WTC11 (cell line): ENCODE measurements around the gene PSMD11. TPM values are rescaled to one million over a fixed set of nuclear protein-coding genes. Genes with fewer than 3 reads are reported as not detected.

Experiments used
- ATAC-seq: fragments of 200-7000 bp; cut with Tn5 transposase; 2 replicates; pipeline ENCODE4 v1.10.0; 2021; ENCODE audit warnings: mild to moderate bottlenecking, moderate library complexity
- CTCF ChIA-PET: fragments of 300-600 bp; sonication (Branson Sonifier 250); formaldehyde crosslinking; loops from one replicate; lab custom pipeline; 2021; ENCODE audit warnings: antibody characterized with exemption; lab: Charles Lee
- POLR2A ChIA-PET: fragments of 350-600 bp; sonication (Branson Sonifier 250); formaldehyde crosslinking; loops from one replicate; lab custom pipeline; 2021; ENCODE audit warnings: antibody characterized with exemption; lab: Charles Lee
- DNase-seq: peaks from one replicate; pipeline ENCODE4 v3.0.0; 2021; ENCODE audit warnings: low spot score
- H3K27ac Mint-ChIP-seq: 2 replicates; pipeline ENCODE4 v1.8.0; 2021; ENCODE audit warnings: mixed read lengths
- H3K27me3 Mint-ChIP-seq: 2 replicates; pipeline ENCODE4 v1.8.0; 2021; ENCODE audit warnings: low read depth, mild to moderate bottlenecking, moderate library complexity, mixed read lengths
- H3K36me3 Mint-ChIP-seq: 2 replicates; pipeline ENCODE4 v1.8.0; 2021; ENCODE audit warnings: mixed read lengths
- H3K4me1 Mint-ChIP-seq: 2 replicates; pipeline ENCODE4 v1.8.0; 2022; ENCODE audit warnings: mixed read lengths
- H3K4me3 Mint-ChIP-seq: 2 replicates; pipeline ENCODE4 v1.8.0; 2021; ENCODE audit warnings: mild to moderate bottlenecking, moderate library complexity, mixed read lengths
- H3K9me3 Mint-ChIP-seq: 2 replicates; pipeline ENCODE4 v1.8.0; 2021; ENCODE audit warnings: mixed read lengths
- CREM ChIP-seq: sonication (generic); formaldehyde crosslinking; IDR thresholded peaks from 2 replicates; pipeline ENCODE4 v1.8.1; 2022; ENCODE audit warnings: mild to moderate bottlenecking, missing genetic modification reagents, moderate library complexity
- FOXK1 ChIP-seq: sonication (generic); formaldehyde crosslinking; IDR thresholded peaks from 2 replicates; pipeline ENCODE4 v1.8.0; 2022; ENCODE audit warnings: mild to moderate bottlenecking, moderate library complexity, missing genetic modification reagents
- KAT7 ChIP-seq: sonication (generic); formaldehyde crosslinking; IDR thresholded peaks from 2 replicates; pipeline ENCODE4 v1.8.1; 2023; ENCODE audit warnings: missing genetic modification reagents, mild to moderate bottlenecking, borderline replicate concordance
- MYBL2 ChIP-seq: sonication (generic); formaldehyde crosslinking; IDR thresholded peaks from 2 replicates; pipeline ENCODE4 v1.8.1; 2023; ENCODE audit warnings: mild to moderate bottlenecking, moderate library complexity, missing genetic modification reagents
- NFYB ChIP-seq: sonication (generic); formaldehyde crosslinking; conservative IDR thresholded peaks from 2 replicates; pipeline ENCODE4 v1.8.0; 2022; ENCODE audit warnings: low read depth, missing genetic modification reagents
- PRRX2 ChIP-seq: fragments of 250-450 bp; sonication (Bioruptor Pico); IDR thresholded peaks from 2 replicates; pipeline ENCODE4 v1.8.0; 2021; ENCODE audit warnings: mild to moderate bottlenecking
- RORB ChIP-seq: fragments of 250-450 bp; sonication (Bioruptor Pico); IDR thresholded peaks from 2 replicates; pipeline ENCODE4 v1.9.0; 2021; ENCODE audit warnings: mild to moderate bottlenecking
- TCF7 ChIP-seq: sonication (generic); formaldehyde crosslinking; IDR thresholded peaks from 2 replicates; pipeline ENCODE4 v1.8.0; 2022; ENCODE audit warnings: mild to moderate bottlenecking, low read depth, missing genetic modification reagents, moderate library complexity
- ZNF317 ChIP-seq: sonication (generic); formaldehyde crosslinking; IDR thresholded peaks from 2 replicates; pipeline ENCODE4 v1.8.1; 2023; ENCODE audit warnings: low read depth, mild to moderate bottlenecking, moderate library complexity, missing genetic modification reagents, borderline replicate concordance
- ZNF416 ChIP-seq: fragments of 250-450 bp; sonication (Bioruptor Pico); IDR thresholded peaks from 2 replicates; pipeline ENCODE4 v1.9.0; 2021; ENCODE audit warnings: mild to moderate bottlenecking, inconsistent platforms
- ZNF423 ChIP-seq: fragments of 250-450 bp; sonication (Bioruptor Pico); IDR thresholded peaks from 2 replicates; pipeline ENCODE4 v2.1.2; 2022; ENCODE audit warnings: mild to moderate bottlenecking, moderate library complexity
- total RNA-seq: library from RNA; stranded (reverse); gene quantifications from 3 replicates; pipeline ENCODE4 v1.2.3, GENCODE V29; 2021
- TF ChIP-seq, protein P1 (sequence below): fragments of 250-450 bp; sonication (Bioruptor Pico); conservative IDR thresholded peaks from 2 replicates; pipeline ENCODE4 v1.9.0; 2021; ENCODE audit warnings: mild to moderate bottlenecking
- TF ChIP-seq, protein P2 (sequence below): fragments of 200-600 bp; IDR thresholded peaks from 2 replicates; pipeline ENCODE4 v1.8.0; 2022; ENCODE audit warnings: antibody characterized with exemption
- TF ChIP-seq, protein P3 (sequence below): fragments of 250-450 bp; sonication (Bioruptor Pico); IDR thresholded peaks from 2 replicates; pipeline ENCODE4 v1.8.0; 2021; ENCODE audit warnings: mild to moderate bottlenecking
- TF ChIP-seq, protein P4 (sequence below): sonication (generic); formaldehyde crosslinking; IDR thresholded peaks from 2 replicates; pipeline ENCODE4 v1.8.1; 2023; ENCODE audit warnings: mild to moderate bottlenecking, missing genetic modification reagents
- TF ChIP-seq, protein P5 (sequence below): sonication (generic); formaldehyde crosslinking; IDR thresholded peaks from 2 replicates; pipeline ENCODE4 v1.8.0; 2022; ENCODE audit warnings: mild to moderate bottlenecking, missing genetic modification reagents

Gene PSMD11
- total RNA-seq, 1 experiment from 2014 or later = 155 TPM

DNA sequence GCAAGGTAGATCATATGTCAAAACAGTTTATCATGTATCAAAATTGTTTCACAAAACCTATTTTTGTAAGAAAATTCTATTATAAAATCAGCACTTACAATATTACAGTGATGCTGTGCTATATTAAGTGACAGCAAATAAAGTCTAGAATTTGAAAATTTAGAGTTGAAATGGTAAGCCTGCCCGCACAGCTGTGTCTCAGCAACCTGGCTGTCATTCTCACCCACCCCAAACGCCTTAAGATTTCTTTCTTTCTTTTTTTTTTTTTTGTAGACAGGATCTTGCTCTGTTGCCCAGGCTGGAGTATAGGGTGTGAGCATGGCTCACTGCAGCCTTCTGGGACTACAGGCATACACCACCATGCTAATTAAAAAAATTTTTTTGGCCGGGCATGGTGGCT lies 69.3 kb downstream of the PSMD11 start:
- ATAC-seq (no peak), DNase-seq (no peak)
- Mint-ChIP-seq H3K4me3 (no peak overlapping the region), H3K27ac (no peak overlapping the region), H3K9me3 (no peaks in the 10 kb centered on the region), H3K27me3 (peaks cover 6% of the 10 kb centered on the region), H3K4me1 (peaks cover 38% of the 10 kb centered on the region), H3K36me3 (no peaks in the 10 kb centered on the region)
- ChIA-PET CTCF (no interaction called here), POLR2A (no interaction called here)
- TF ChIP-seq, protein P1, sequence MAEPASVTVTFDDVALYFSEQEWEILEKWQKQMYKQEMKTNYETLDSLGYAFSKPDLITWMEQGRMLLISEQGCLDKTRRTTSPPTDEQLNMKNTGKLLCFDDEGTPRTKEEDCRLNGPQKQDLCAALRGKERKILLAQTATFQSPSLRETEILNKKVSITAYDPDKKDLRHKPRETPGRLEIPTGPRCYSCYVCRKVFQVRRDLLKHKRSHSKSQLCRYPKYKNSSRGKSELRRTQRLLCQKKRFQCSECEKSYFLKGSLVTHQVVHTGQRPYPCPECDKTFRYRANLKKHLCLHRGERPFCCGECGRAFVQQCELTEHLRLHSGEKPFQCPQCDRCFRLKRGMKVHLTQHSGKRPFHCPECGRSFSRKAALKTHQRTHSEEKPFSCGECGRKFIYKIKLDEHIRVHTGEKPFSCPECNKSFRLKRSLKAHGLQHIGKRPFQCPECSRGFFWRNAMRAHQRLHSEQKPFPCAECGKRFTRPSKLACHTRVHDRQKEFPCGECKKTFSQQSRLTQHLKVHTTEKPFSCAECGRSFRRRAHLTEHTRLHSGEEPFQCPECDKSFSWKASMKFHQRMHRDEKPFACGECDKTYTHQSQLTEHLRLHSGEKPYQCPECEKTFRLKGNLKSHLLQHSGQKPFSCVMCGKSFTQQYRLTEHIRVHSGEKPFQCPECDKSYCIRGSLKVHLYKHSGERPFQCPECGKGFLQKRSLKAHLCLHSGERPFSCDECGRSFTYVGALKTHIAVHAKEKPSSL (CRISPR knock-in tag) = no peak
- no peak for TF ChIP-seq PRRX2 (CRISPR knock-in tag)
- no peak for TF ChIP-seq ZNF423 (CRISPR knock-in tag)
- no peak for TF ChIP-seq MYBL2 (CRISPR knock-in tag)
- no peak for TF ChIP-seq ZNF416
- TF ChIP-seq, protein P2, sequence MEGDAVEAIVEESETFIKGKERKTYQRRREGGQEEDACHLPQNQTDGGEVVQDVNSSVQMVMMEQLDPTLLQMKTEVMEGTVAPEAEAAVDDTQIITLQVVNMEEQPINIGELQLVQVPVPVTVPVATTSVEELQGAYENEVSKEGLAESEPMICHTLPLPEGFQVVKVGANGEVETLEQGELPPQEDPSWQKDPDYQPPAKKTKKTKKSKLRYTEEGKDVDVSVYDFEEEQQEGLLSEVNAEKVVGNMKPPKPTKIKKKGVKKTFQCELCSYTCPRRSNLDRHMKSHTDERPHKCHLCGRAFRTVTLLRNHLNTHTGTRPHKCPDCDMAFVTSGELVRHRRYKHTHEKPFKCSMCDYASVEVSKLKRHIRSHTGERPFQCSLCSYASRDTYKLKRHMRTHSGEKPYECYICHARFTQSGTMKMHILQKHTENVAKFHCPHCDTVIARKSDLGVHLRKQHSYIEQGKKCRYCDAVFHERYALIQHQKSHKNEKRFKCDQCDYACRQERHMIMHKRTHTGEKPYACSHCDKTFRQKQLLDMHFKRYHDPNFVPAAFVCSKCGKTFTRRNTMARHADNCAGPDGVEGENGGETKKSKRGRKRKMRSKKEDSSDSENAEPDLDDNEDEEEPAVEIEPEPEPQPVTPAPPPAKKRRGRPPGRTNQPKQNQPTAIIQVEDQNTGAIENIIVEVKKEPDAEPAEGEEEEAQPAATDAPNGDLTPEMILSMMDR = no peak
- TF ChIP-seq FOXK1 (CRISPR knock-in tag) = no peak

DNA sequence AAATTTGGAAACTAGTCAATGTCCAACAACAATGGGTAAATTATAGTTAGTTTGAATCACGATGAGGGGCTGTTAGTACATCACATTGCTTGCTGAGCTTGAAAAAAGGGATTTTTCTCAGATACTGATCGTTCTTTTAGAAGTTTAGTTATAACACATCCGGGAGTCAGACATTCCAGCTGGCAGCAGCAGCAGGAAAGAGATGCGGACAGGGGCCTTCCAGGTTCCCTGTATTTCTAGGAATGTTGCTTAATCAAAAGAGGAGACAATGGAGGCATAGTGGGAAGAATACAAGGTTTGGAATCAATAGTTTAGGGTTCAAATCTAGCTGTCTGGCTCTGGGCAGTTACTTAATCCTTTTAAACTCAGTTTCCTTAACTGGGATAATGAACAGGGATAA lies 70.3 kb downstream of the PSMD11 start:
- H3K9me3 Mint-ChIP-seq = no peaks in the 10 kb centered on the region
- DNase-seq (no peak), ATAC-seq (no peak)
- H3K27ac Mint-ChIP-seq = no peak overlapping the region
- peaks cover 44% of the 10 kb centered on the region for H3K4me1 Mint-ChIP-seq
- no peaks in the 10 kb centered on the region for H3K36me3 Mint-ChIP-seq
- TF ChIP-seq, protein P3, sequence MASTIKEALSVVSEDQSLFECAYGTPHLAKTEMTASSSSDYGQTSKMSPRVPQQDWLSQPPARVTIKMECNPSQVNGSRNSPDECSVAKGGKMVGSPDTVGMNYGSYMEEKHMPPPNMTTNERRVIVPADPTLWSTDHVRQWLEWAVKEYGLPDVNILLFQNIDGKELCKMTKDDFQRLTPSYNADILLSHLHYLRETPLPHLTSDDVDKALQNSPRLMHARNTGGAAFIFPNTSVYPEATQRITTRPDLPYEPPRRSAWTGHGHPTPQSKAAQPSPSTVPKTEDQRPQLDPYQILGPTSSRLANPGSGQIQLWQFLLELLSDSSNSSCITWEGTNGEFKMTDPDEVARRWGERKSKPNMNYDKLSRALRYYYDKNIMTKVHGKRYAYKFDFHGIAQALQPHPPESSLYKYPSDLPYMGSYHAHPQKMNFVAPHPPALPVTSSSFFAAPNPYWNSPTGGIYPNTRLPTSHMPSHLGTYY (CRISPR knock-in tag) = no peak
- no peak for TF ChIP-seq KAT7
- TF ChIP-seq RORB (CRISPR knock-in tag) = no peak
- TF ChIP-seq, protein P4, sequence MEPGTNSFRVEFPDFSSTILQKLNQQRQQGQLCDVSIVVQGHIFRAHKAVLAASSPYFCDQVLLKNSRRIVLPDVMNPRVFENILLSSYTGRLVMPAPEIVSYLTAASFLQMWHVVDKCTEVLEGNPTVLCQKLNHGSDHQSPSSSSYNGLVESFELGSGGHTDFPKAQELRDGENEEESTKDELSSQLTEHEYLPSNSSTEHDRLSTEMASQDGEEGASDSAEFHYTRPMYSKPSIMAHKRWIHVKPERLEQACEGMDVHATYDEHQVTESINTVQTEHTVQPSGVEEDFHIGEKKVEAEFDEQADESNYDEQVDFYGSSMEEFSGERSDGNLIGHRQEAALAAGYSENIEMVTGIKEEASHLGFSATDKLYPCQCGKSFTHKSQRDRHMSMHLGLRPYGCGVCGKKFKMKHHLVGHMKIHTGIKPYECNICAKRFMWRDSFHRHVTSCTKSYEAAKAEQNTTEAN = no peak
- TF ChIP-seq, protein P5, sequence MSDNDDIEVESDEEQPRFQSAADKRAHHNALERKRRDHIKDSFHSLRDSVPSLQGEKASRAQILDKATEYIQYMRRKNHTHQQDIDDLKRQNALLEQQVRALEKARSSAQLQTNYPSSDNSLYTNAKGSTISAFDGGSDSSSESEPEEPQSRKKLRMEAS (CRISPR knock-in tag) = no peak
- TF ChIP-seq NFYB (CRISPR knock-in tag) = no peak
- no peak for TF ChIP-seq CREM (CRISPR knock-in tag)
- TF ChIP-seq ZNF317 (CRISPR knock-in tag) = no peak
- TF ChIP-seq TCF7 (CRISPR knock-in tag) = no peak
- TF ChIP-seq, protein P2 = no peak
- H3K27me3 Mint-ChIP-seq = peaks cover 6% of the 10 kb centered on the region
- H3K4me3 Mint-ChIP-seq = no peak overlapping the region
- CTCF ChIA-PET = no interaction called here
- POLR2A ChIA-PET = no interaction called here
